IPS-18a (cell line): ENCODE measurements around the gene ZNF799.
"Not testable (repeated sequence)": the region's sequence is repeated elsewhere in the genome, so short reads cannot be mapped to it uniquely, and the experiment has no call there.

ENCODE experiments used
- H3K27ac ChIP-seq: one replicate; pipeline ENCODE4 v1.5.1; 2013; ENCODE audit warnings: low read length
- H3K27me3 ChIP-seq: one replicate; pipeline ENCODE4 v1.6.1; 2013; ENCODE audit warnings: mild to moderate bottlenecking, low read length; ENCODE audit not compliant: control insufficient read depth, insufficient read depth
- H3K36me3 ChIP-seq: one replicate; pipeline ENCODE4 v1.6.1; 2013; ENCODE audit warnings: low read depth, low read length; ENCODE audit not compliant: control insufficient read depth
- H3K4me1 ChIP-seq: one replicate; pipeline ENCODE4 v1.6.1; 2013; ENCODE audit warnings: low read depth, low read length; ENCODE audit not compliant: control insufficient read depth
- H3K4me3 ChIP-seq: one replicate; pipeline ENCODE4 v1.5.1; 2013; ENCODE audit warnings: low read length
- H3K9ac ChIP-seq: one replicate; pipeline ENCODE4 v1.6.1; 2013; ENCODE audit warnings: mild to moderate bottlenecking, low read length, moderate library complexity
- H3K9me3 ChIP-seq: one replicate; pipeline ENCODE4 v1.6.1; 2013; ENCODE audit warnings: low read depth, low read length; ENCODE audit not compliant: control insufficient read depth

Gene ZNF799

GRCh38 chr19:12400633-12401502 lies at the start of gene ZNF799:
TSS of gene ZNF799 (minus strand) at chr19:12401271. CDS start at chr19:12401070, 201 bp downstream.
- no peaks in the 10 kb centered on the region for H3K36me3 ChIP-seq
- H3K9me3 ChIP-seq, result no peaks in the 10 kb centered on the region
- H3K4me3 ChIP-seq, result peak within 1 kb of the TSS; percentile 76
- H3K27me3 ChIP-seq, result peaks cover 3% of the 10 kb centered on the region
- no peak within 1 kb of the TSS for H3K27ac ChIP-seq
- peak within 1 kb of the TSS; percentile 62 for H3K9ac ChIP-seq
- H3K4me1 ChIP-seq, result no peaks in the 10 kb centered on the region

GRCh38 chr19:12450844-12451243 lies 49.8 kb upstream of the ZNF799 start:
- H3K9me3 ChIP-seq, result peaks cover 19% of the 10 kb centered on the region
- no peak overlapping the region for H3K9ac ChIP-seq
- no peak overlapping the region for H3K4me3 ChIP-seq
- no peaks in the 10 kb centered on the region for H3K4me1 ChIP-seq
- no peak overlapping the region for H3K27ac ChIP-seq
- no peaks in the 10 kb centered on the region for H3K36me3 ChIP-seq
- no peaks in the 10 kb centered on the region for H3K27me3 ChIP-seq

- H3K27ac ChIP-seq, result no peak overlapping the region
- no peaks in the 10 kb centered on the region for H3K36me3 ChIP-seq
- H3K9me3 ChIP-seq, result peaks cover 19% of the 10 kb centered on the region
- H3K27me3 ChIP-seq, result no peaks in the 10 kb centered on the region
- no peak overlapping the region for H3K9ac ChIP-seq
- no peaks in the 10 kb centered on the region for H3K4me1 ChIP-seq
- no peak overlapping the region for H3K4me3 ChIP-seq
Observed at GRCh38 chr19:12448808-12449207, 47.7 kb upstream of the ZNF799 start.

- peak within 1 kb of the TSS; percentile 47 for H3K27ac ChIP-seq
- no peaks in the 10 kb centered on the region for H3K9me3 ChIP-seq
- no peaks in the 10 kb centered on the region for H3K36me3 ChIP-seq
- H3K9ac ChIP-seq, result peak within 1 kb of the TSS; percentile 74
- no peaks in the 10 kb centered on the region for H3K27me3 ChIP-seq
- H3K4me1 ChIP-seq, result no peaks in the 10 kb centered on the region
- peak within 1 kb of the TSS; percentile 81 for H3K4me3 ChIP-seq
Observed at GRCh38 chr19:12440541-12441316, 39.7 kb upstream of the ZNF799 start, which contains the start of gene ZNF443. TSS of gene ZNF443 (minus strand) at chr19:12441021. CDS start at chr19:12440914, 107 bp downstream.

GRCh38 chr19:12439686-12440540 lies 38.8 kb upstream of the ZNF799 start:
- peak overlapping the region; percentile 81 for H3K4me3 ChIP-seq
- not testable (repeated sequence) for H3K4me1 ChIP-seq, H3K27me3 ChIP-seq, H3K27ac ChIP-seq, H3K36me3 ChIP-seq, H3K9me3 ChIP-seq
- H3K9ac ChIP-seq, result peak overlapping the region; percentile 74

GRCh38 chr19:12430726-12431299 lies 29.7 kb upstream of the ZNF799 start:
- H3K4me3 ChIP-seq, H3K27me3 ChIP-seq, H3K4me1 ChIP-seq, H3K9ac ChIP-seq, H3K9me3 ChIP-seq, H3K27ac ChIP-seq: not testable (repeated sequence)
- peaks cover 18% of the 10 kb centered on the region for H3K36me3 ChIP-seq

- Histone ChIP-seq H3K36me3 (peaks cover 9% of the 10 kb centered on the region), H3K27ac (no peak overlapping the region), H3K4me1 (no peaks in the 10 kb centered on the region), H3K9ac (no peak overlapping the region), H3K27me3 (no peaks in the 10 kb centered on the region), H3K9me3 (peaks cover 2% of the 10 kb centered on the region), H3K4me3 (no peak overlapping the region)
Observed at GRCh38 chr19:12425888-12426274, 24.8 kb upstream of the ZNF799 start.

GRCh38 chr19:12425236-12425887 lies 24.3 kb upstream of the ZNF799 start:
- H3K9ac ChIP-seq, result no peak overlapping the region
- H3K9me3 ChIP-seq, result no peaks in the 10 kb centered on the region
- H3K4me3 ChIP-seq, result no peak overlapping the region
- H3K27ac ChIP-seq, result no peak overlapping the region
- peaks cover 7% of the 10 kb centered on the region for H3K36me3 ChIP-seq
- no peaks in the 10 kb centered on the region for H3K27me3 ChIP-seq
- H3K4me1 ChIP-seq, result no peaks in the 10 kb centered on the region

GRCh38 chr19:12417273-12417672 lies 16.2 kb upstream of the ZNF799 start:
- H3K27ac ChIP-seq, H3K36me3 ChIP-seq, H3K27me3 ChIP-seq, H3K4me3 ChIP-seq, H3K9ac ChIP-seq, H3K9me3 ChIP-seq, H3K4me1 ChIP-seq: not testable (repeated sequence)

- no peak overlapping the region for H3K9ac ChIP-seq
- no peaks in the 10 kb centered on the region for H3K27me3 ChIP-seq
- no peaks in the 10 kb centered on the region for H3K9me3 ChIP-seq
- no peaks in the 10 kb centered on the region for H3K4me1 ChIP-seq
- no peaks in the 10 kb centered on the region for H3K36me3 ChIP-seq
- H3K27ac ChIP-seq, result no peak overlapping the region
- no peak overlapping the region for H3K4me3 ChIP-seq
Observed at GRCh38 chr19:12411893-12412292, 10.8 kb upstream of the ZNF799 start.
